PFSK-1 (cell line): ENCODE measurements around the gene MYBBP1A.

Experiments used
- FOXP2 ChIP-seq: optimal IDR thresholded peaks from 2 replicates; pipeline ENCODE3; 2011; ENCODE audit warnings: borderline replicate concordance, control low read depth, inconsistent platforms; ENCODE audit not compliant: insufficient read depth; ENCODE audit errors: extremely low read length, extremely low read depth
- POLR2AphosphoS5 ChIP-seq: IDR thresholded peaks from 2 replicates; pipeline ENCODE4 v1.6.1; 2012; ENCODE audit warnings: low read depth, mild to moderate bottlenecking, control low read depth, low read length, moderate library complexity
- SIN3A ChIP-seq: IDR thresholded peaks from 2 replicates; pipeline ENCODE4 v1.6.1; 2012; ENCODE audit warnings: mild to moderate bottlenecking, low read length, moderate library complexity, borderline replicate concordance; ENCODE audit not compliant: insufficient read depth
- TAF1 ChIP-seq: IDR thresholded peaks from 2 replicates; pipeline ENCODE4 v1.6.1; 2012; ENCODE audit warnings: low read length, control low read depth, borderline replicate concordance; ENCODE audit not compliant: insufficient read depth
- TF ChIP-seq, protein P1 (sequence below), 2 experiments: IDR thresholded peaks; 2 replicates each; pipeline versions ENCODE4 v1.6.1 to v1.8.0; 2011 to 2012; ENCODE audit warnings: low read depth in 2 of 2, low read length in 2 of 2, control low read depth in 1 of 2, inconsistent platforms in 1 of 2, mild to moderate bottlenecking in 1 of 2, moderate library complexity in 1 of 2; ENCODE audit not compliant: insufficient read depth in 1 of 2

DNA sequence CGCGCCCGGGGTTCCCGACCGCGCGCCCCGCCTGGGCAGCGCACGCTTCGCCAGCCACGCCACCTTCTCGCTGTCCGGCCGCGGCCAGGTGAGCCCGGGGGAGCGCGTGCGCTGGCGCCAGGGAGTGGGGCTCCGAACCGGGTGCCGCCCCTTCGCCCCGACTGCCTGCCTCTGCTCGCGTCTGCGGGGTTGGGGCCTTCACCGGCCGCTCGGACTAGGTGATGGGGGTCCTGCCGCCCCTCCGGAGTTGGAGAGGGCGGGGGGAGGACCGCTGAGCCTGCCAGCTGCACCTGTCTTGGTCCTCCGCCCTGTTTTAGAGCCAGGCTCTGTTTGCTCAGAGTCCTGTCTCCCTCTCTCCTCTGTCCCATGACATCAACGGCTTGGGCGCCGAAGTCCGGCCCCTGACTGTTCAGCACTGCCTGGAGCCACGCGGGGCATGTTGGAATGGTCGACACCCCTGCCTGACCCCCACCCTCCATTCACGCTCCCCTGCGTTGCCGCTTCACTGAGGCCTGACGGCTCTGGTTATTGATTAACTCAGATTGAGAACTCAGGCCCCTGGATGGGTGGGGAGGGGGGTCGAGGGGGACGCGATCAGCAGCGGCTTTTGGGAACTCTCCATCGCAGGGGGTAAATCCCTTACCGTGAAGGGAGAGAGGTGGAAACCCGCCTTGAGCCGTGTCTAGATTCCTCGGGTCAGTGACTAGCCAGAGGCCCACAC lies 29.9 kb upstream of the MYBBP1A start:
- TF ChIP-seq POLR2AphosphoS5 (no peak), TAF1 (no peak), FOXP2 (no peak), SIN3A (no peak)
- TF ChIP-seq, protein P1, sequence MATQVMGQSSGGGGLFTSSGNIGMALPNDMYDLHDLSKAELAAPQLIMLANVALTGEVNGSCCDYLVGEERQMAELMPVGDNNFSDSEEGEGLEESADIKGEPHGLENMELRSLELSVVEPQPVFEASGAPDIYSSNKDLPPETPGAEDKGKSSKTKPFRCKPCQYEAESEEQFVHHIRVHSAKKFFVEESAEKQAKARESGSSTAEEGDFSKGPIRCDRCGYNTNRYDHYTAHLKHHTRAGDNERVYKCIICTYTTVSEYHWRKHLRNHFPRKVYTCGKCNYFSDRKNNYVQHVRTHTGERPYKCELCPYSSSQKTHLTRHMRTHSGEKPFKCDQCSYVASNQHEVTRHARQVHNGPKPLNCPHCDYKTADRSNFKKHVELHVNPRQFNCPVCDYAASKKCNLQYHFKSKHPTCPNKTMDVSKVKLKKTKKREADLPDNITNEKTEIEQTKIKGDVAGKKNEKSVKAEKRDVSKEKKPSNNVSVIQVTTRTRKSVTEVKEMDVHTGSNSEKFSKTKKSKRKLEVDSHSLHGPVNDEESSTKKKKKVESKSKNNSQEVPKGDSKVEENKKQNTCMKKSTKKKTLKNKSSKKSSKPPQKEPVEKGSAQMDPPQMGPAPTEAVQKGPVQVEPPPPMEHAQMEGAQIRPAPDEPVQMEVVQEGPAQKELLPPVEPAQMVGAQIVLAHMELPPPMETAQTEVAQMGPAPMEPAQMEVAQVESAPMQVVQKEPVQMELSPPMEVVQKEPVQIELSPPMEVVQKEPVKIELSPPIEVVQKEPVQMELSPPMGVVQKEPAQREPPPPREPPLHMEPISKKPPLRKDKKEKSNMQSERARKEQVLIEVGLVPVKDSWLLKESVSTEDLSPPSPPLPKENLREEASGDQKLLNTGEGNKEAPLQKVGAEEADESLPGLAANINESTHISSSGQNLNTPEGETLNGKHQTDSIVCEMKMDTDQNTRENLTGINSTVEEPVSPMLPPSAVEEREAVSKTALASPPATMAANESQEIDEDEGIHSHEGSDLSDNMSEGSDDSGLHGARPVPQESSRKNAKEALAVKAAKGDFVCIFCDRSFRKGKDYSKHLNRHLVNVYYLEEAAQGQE (IDR thresholded peaks at IDR 0.05; ENCODE audit: insufficient read depth in 1 of 2, low read depth in 2 of 2, low read length in 2 of 2), result no peak
